ENCODE measurements around the gene SPANXN5. TPM values are rescaled to one million over a fixed set of nuclear protein-coding genes. Genes with fewer than 3 reads are reported as not detected.
"Not testable (repeated sequence)": the region's sequence is repeated elsewhere in the genome, so short reads cannot be mapped to it uniquely, and the experiment has no call there.

SPANXN5 gene, protein sequence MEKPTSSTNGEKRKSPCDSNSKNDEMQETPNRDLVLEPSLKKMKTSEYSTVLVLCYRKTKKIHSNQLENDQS
- not detected for total RNA-seq
- total RNA-seq: 0 reads per million in 2 donors

DNA sequence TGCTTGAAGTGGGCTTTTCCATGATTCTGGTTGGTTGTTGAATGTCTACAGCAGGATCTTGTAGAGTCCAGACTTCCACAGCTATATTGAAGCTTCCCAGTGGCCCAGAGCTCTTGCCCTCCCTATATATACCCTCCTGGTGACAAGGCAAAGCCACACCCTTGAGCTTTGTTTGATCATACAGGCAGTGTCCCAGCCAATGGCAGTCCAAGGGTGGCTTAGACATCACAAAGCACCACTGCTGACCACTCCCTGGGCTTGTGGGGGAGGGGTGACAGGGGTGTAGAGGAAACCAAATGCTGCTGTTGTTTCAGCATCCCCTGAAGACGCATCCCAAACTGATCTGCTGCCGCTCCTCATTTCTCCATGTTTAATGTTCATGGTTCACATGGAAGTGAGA, at the start of gene SPANXN5:
TSS of gene SPANXN5 (minus strand) at position 101 of the 400 bp plus-strand sequence. CDS start at position 22, 79 bp downstream.
- not testable (repeated sequence) for H3K9me3 ChIP-seq (ENCODE audit: control insufficient read depth, low read length, poor library complexity, severe bottlenecking); H3K27ac Mint-ChIP-seq; H3K4me3 Mint-ChIP-seq; H3K4me1 Mint-ChIP-seq; ATAC-seq; H3K36me3 Mint-ChIP-seq (ENCODE audit: low read depth); DNase-seq
- H3K27me3 Mint-ChIP-seq: peaks cover 14% of the 10 kb centered on the region

DNA sequence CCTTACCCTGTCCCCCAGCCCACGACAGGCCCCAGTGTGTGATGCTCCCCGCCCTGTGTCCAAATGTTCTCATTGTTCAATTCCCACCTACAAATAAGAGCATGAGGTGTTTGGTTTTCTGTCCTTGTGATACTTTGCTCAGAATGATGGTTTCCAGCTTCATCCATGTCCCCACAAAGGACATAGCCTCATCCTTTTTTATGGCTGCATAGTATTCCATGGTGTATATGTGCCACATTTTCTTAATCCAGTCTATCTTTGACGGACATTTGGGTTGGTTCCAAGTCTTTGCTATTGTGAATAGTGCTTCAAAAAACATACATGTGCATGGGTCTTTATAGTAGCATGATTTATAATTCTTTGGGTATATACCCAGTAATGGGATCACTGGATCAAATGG, 46.4 kb upstream of the SPANXN5 start:
- not testable (repeated sequence) for ATAC-seq; H3K36me3 Mint-ChIP-seq (ENCODE audit: low read depth); DNase-seq; H3K27ac Mint-ChIP-seq; H3K4me3 Mint-ChIP-seq; H3K9me3 ChIP-seq (ENCODE audit: control insufficient read depth, low read length, poor library complexity, severe bottlenecking); H3K4me1 Mint-ChIP-seq
- H3K27me3 Mint-ChIP-seq: peaks cover 13% of the 10 kb centered on the region

DNA sequence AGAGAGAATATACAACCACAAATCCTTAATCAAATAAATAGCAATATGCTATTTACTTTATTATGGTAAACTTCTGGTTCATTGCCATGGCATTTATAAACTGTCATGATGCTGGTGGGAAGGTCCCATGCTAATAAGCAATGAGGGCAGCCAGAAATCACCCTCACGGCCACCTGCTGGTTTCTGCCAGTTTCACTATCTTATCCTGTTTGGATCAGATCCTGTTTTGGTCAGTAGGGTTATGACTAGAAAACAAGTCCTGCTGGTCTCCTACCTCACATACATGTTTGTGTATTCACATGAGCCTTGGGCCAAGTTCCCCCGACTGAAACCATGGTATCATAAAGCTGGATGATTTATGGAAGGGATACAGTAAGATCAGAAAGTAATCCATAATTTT, 41.9 kb upstream of the SPANXN5 start:
- Mint-ChIP-seq H3K27ac (no peak overlapping the region), H3K4me1 (no peaks in the 10 kb centered on the region), H3K36me3 (ENCODE audit: low read depth) (no peaks in the 10 kb centered on the region), H3K4me3 (no peak overlapping the region), H3K27me3 (no peaks in the 10 kb centered on the region)
- H3K9me3 ChIP-seq (ENCODE audit: control insufficient read depth, low read length, poor library complexity, severe bottlenecking): no peaks in the 10 kb centered on the region
- DNase-seq: no peak
- ATAC-seq: no peak

DNA sequence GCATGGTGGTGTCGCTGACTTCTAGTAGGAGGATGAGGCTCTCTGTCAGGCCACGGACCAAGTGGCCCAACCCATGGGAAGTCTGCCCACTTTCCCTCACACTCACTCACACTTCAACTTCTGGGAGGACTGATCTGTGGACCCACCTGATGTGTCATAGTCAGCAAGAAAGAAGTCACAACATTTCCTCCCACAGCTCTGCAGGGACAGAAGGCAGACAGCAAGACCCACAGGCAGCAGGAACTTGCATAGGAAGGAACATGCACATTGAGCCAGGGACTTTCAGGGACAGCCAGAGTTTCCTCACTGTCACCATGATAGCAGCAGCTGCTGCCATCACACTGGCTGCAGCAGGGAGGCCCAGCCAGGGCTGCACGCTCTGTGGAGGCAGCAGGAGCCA, 33.3 kb upstream of the SPANXN5 start:
- no peaks in the 10 kb centered on the region for H3K36me3 Mint-ChIP-seq (ENCODE audit: low read depth)
- peaks cover 14% of the 10 kb centered on the region for H3K27me3 Mint-ChIP-seq
- no peak for DNase-seq
- ATAC-seq: no peak
- H3K4me3 Mint-ChIP-seq: no peak overlapping the region
- H3K27ac Mint-ChIP-seq: no peak overlapping the region
- H3K4me1 Mint-ChIP-seq: no peaks in the 10 kb centered on the region
- no peaks in the 10 kb centered on the region for H3K9me3 ChIP-seq (ENCODE audit: control insufficient read depth, low read length, poor library complexity, severe bottlenecking)

DNA sequence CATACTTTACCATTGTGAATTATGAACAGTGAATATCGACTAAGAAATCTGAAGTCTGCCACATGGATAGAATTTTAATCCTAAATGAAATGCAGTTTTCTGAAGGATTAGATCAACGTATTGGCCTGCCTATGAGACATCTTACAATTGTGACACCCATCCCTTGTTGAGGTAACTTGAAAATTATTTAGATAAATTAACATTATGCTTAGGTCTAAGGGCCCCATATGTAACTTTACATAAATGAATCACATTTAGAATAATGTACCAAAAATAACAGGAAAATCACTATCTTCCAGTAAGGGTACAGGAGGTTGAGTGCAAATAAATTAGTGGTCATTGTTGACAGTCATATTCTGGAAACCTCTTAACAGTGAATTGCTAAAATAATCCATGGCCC, 27.4 kb upstream of the SPANXN5 start:
- no peaks in the 10 kb centered on the region for H3K27me3 Mint-ChIP-seq
- H3K9me3 ChIP-seq (ENCODE audit: control insufficient read depth, low read length, poor library complexity, severe bottlenecking): no peaks in the 10 kb centered on the region
- H3K4me3 Mint-ChIP-seq: no peak overlapping the region
- H3K27ac Mint-ChIP-seq: no peak overlapping the region
- ATAC-seq: no peak
- no peaks in the 10 kb centered on the region for H3K4me1 Mint-ChIP-seq
- H3K36me3 Mint-ChIP-seq (ENCODE audit: low read depth): no peaks in the 10 kb centered on the region
- DNase-seq: no peak

DNA sequence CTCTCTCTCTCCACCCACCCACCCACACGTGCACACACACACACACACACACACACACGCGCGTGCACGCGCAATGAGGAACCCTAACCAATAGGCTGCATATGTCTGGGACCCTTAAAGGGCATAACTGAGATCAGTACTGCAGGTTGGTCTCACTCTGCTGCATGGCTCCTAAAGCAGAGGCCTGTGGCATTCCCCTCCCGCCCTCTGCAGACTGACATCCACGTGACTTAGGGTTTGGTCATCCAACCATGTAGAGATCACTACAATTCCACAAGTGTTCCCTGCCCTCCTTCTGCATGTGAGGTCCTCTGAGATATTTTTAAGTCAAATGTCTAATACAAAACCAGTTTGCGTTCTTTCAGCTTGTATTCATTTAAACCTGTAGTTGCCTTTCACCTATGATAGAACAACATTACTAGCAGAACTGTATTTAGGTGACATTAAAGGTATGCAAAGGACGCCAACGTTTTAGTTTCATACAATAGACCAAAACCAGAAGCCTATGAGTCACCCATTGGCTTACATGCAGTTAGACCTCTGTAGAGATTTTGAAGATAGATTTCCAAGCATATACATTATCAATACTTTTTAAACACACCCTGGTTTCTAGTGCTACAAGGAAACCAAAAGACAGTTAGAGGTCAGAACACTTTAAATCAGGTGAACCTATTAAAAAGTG, 24.0 kb upstream of the SPANXN5 start:
- no peaks in the 10 kb centered on the region for H3K27me3 Mint-ChIP-seq
- H3K9me3 ChIP-seq (ENCODE audit: control insufficient read depth, low read length, poor library complexity, severe bottlenecking): no peaks in the 10 kb centered on the region

DNA sequence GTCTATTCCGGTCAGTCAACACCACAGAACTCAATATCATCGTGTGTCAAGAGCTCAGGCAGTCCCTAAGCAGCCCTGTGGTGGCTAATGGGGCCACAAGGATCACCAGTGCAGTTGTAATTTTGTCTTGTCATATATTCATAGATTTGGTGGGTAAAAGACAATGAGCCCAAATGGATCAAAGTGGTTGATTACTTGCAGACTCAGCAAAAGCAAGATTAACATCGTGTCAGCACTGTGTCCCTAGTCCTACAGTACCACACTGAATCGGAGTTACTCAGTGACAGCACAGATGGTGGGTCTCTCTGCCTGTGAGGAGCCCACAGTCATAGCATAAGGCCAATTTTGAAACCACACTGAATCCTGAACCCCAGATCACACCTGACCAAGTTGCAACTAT, 22.6 kb upstream of the SPANXN5 start:
- no peak overlapping the region for H3K27ac Mint-ChIP-seq
- DNase-seq: no peak
- H3K9me3 ChIP-seq (ENCODE audit: control insufficient read depth, low read length, poor library complexity, severe bottlenecking): no peaks in the 10 kb centered on the region
- no peaks in the 10 kb centered on the region for H3K36me3 Mint-ChIP-seq (ENCODE audit: low read depth)
- no peaks in the 10 kb centered on the region for H3K4me1 Mint-ChIP-seq
- no peaks in the 10 kb centered on the region for H3K27me3 Mint-ChIP-seq
- no peak for ATAC-seq
- H3K4me3 Mint-ChIP-seq: no peak overlapping the region

More for the DNA sequence above, 24.0 kb upstream of the SPANXN5 start:
- no peak overlapping the region for H3K4me3 Mint-ChIP-seq
- ATAC-seq (no peak), DNase-seq (no peak)
- no peaks in the 10 kb centered on the region for H3K4me1 Mint-ChIP-seq
- no peak overlapping the region for H3K27ac Mint-ChIP-seq
- H3K36me3 Mint-ChIP-seq (ENCODE audit: low read depth): no peaks in the 10 kb centered on the region

DNA sequence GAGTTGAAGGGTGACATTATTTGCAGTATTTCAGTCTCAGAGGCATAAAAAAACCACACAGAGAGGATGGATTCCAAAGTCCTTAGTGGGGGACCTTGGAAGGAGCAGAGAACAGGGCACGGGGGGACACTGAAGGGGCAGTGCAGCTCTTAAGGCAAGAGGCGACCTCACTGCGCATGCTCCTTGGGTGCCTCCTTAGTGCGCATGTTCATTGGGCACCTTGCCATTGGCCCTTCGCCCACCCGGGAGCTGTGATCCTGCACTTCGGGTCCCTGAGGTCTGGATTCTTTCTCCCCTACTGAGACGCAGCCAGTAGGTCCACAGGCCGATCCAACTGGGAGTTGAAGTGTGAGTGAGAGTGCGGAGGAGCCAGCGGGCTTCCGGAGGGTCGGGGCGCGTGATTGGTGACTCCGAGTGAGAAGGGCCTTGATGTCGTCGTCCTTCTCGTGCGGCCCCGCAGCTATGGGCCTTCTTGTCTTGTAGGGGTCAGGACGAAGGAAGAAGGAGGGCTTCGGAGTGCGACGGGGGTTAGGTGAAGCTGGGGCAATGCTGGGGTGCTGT, 13.9 kb upstream of the SPANXN5 start, which contains the start of gene XAGE5:
TSS of gene XAGE5 (plus strand) at position 223 of the 561 bp plus-strand sequence. CDS start 1,280 bp downstream, outside the sequence.
- Mint-ChIP-seq H3K27ac (no peak within 1 kb of the TSS), H3K36me3 (ENCODE audit: low read depth) (no peaks in the 10 kb centered on the region), H3K4me3 (no peak within 1 kb of the TSS), H3K27me3 (peaks cover under 1% of the 10 kb centered on the region), H3K4me1 (no peaks in the 10 kb centered on the region)
- ATAC-seq (no peak), DNase-seq (no peak)
- H3K9me3 ChIP-seq (ENCODE audit: control insufficient read depth, low read length, poor library complexity, severe bottlenecking): no peaks in the 10 kb centered on the region

DNA sequence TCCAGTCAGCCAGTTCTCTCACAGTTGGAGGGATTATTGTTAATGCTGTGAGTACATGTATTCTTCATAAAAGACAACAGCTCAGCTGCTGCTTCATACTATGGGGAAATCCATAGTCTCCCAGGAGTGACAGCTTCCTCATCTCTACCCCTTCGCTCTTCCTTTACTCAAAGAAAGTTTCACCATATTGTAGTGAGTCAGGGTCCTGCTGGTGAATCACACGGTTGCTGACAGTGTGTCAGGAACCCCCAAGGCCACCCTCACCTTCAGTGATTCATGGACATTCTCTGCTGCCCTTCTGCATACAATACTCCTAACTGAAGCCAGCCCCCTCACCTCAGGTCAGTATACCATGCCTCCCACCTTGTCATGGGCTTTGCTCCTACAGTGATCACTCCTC, 7.6 kb upstream of the SPANXN5 start:
- not testable (repeated sequence) for H3K9me3 ChIP-seq (ENCODE audit: control insufficient read depth, low read length, poor library complexity, severe bottlenecking); ATAC-seq; H3K27ac Mint-ChIP-seq; H3K27me3 Mint-ChIP-seq; H3K4me3 Mint-ChIP-seq; DNase-seq; H3K36me3 Mint-ChIP-seq (ENCODE audit: low read depth); H3K4me1 Mint-ChIP-seq

DNA sequence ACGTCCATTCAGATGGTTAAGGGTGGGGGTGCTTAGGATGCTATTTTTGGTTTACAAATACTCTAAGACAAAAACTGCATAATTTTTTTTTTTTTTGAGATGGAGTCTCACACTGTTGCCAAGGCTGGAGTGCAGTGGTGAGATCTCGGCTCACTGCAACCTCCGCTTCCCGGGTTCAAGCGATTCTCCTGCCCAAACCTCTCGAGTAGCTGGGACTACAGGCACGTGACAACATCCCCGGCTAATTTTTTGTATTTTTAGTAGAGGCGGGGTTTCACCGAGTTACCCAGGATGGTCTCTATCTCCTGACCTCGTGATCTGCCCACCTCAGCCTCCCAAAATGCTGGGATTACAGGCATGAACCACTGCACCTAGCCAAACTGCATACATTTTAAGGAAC, 23.7 kb downstream of the SPANXN5 start:
- not testable (repeated sequence) for DNase-seq; H3K4me3 Mint-ChIP-seq; H3K9me3 ChIP-seq (ENCODE audit: control insufficient read depth, low read length, poor library complexity, severe bottlenecking); H3K4me1 Mint-ChIP-seq; H3K27me3 Mint-ChIP-seq; H3K36me3 Mint-ChIP-seq (ENCODE audit: low read depth); H3K27ac Mint-ChIP-seq; ATAC-seq

DNA sequence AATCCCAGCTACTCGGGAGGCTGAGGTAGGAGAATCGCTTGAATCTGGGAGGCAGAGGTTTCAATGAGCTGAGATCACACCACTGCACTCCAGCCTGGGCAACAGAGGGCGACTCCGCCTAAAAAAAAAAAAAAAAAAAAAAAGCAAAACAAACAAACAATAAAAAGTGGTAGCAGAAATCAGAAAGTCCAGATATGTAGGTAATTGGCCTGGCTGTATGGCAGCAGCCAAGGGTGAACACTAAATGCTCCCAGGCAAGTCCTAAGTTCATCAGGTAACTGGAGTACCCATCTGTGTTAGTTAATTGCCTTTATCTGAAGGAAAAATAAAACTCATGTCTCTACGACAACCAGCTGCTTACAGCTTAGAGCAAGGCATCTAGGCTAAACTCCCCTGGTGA, 31.2 kb downstream of the SPANXN5 start:
- not testable (repeated sequence) for ATAC-seq; DNase-seq; H3K36me3 Mint-ChIP-seq (ENCODE audit: low read depth); H3K9me3 ChIP-seq (ENCODE audit: control insufficient read depth, low read length, poor library complexity, severe bottlenecking); H3K27me3 Mint-ChIP-seq; H3K4me3 Mint-ChIP-seq; H3K4me1 Mint-ChIP-seq; H3K27ac Mint-ChIP-seq

DNA sequence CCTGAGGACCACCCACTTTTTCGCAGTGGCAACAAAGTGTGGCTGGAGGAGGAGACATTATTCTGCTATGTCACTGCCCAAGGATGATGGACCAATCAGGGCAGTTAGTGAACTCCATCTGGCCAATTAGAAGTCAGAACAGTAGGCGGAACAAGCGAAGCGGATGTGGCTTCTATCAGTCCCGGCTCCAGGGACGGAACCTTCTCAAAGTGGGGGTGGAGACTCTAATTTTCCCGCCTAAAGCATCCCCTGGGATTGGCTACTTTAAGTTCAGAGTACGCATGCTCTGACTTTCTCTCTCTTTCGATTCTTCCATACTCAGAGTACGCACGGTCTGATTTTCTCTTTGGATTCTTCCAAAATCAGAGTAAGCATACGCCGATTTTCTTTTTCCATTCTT, 46.3 kb downstream of the SPANXN5 start, which contains the start of gene SSX2B:
TSS of gene SSX2B (plus strand) at position 301 of the 400 bp plus-strand sequence. CDS start 1,429 bp downstream, outside the sequence.
- DNase-seq; H3K9me3 ChIP-seq (ENCODE audit: control insufficient read depth, low read length, poor library complexity, severe bottlenecking); H3K4me3 Mint-ChIP-seq; ATAC-seq; H3K27ac Mint-ChIP-seq; H3K36me3 Mint-ChIP-seq (ENCODE audit: low read depth); H3K4me1 Mint-ChIP-seq; H3K27me3 Mint-ChIP-seq: not testable (repeated sequence)
